HEK293T (cell line): ENCODE data around the gene ST6GAL1.

Source experiments
- ARNT ChIP-seq: fragments of 450-650 bp; IDR thresholded peaks from 2 replicates; pipeline ENCODE4 v1.6.1; 2017; ENCODE audit warnings: mild to moderate bottlenecking
- BHLHE40 ChIP-seq: fragments of 450-650 bp; IDR thresholded peaks from 2 replicates; pipeline ENCODE4 v1.6.1; 2016; ENCODE audit warnings: mild to moderate bottlenecking, moderate library complexity, borderline replicate concordance
- CTBP1 ChIP-seq: fragments of 450-650 bp; IDR thresholded peaks from 2 replicates; pipeline ENCODE4 v1.6.1; 2016; ENCODE audit warnings: borderline replicate concordance
- FOXA1 ChIP-seq: fragments of 450-650 bp; IDR thresholded peaks from 2 replicates; pipeline ENCODE4 v1.6.1; 2016; ENCODE audit warnings: mild to moderate bottlenecking
- FOXK2 ChIP-seq: fragments of 450-650 bp; IDR thresholded peaks from 2 replicates; pipeline ENCODE4 v1.6.1; 2016; ENCODE audit warnings: mild to moderate bottlenecking
- HDGF ChIP-seq: fragments of 450-650 bp; IDR thresholded peaks from 2 replicates; pipeline ENCODE4 v1.6.1; 2017; ENCODE audit warnings: antibody characterized with exemption, borderline replicate concordance
- L3MBTL2 ChIP-seq: fragments of 450-650 bp; conservative IDR thresholded peaks from 2 replicates; pipeline ENCODE4 v1.6.1; 2016; ENCODE audit warnings: mild to moderate bottlenecking
- NFRKB ChIP-seq: fragments of 450-650 bp; IDR thresholded peaks from 2 replicates; pipeline ENCODE4 v1.6.1; 2016; ENCODE audit warnings: mild to moderate bottlenecking, moderate library complexity
- SP1 ChIP-seq: fragments of 450-650 bp; IDR thresholded peaks from 2 replicates; pipeline ENCODE4 v1.6.1; 2017
- SUZ12 ChIP-seq: fragments of 450-650 bp; IDR thresholded peaks from 2 replicates; pipeline ENCODE4 v1.6.1; 2016; ENCODE audit warnings: mild to moderate bottlenecking
- TARDBP ChIP-seq: fragments of 450-650 bp; IDR thresholded peaks from 2 replicates; pipeline ENCODE4 v1.6.1; 2016
- ZNF384 ChIP-seq: fragments of 450-650 bp; IDR thresholded peaks from 2 replicates; pipeline ENCODE4 v1.6.1; 2016
- TF ChIP-seq, protein P1 (sequence below): fragments of 450-650 bp; IDR thresholded peaks from 2 replicates; pipeline ENCODE4 v1.6.1; 2016

GRCh38 chr3:187114511-187114910 lies 184.2 kb downstream of the ST6GAL1 start:
- TF ChIP-seq FOXK2, result no peak
- no peak for TF ChIP-seq SP1
- TF ChIP-seq TARDBP, result no peak
- TF ChIP-seq, protein P1, sequence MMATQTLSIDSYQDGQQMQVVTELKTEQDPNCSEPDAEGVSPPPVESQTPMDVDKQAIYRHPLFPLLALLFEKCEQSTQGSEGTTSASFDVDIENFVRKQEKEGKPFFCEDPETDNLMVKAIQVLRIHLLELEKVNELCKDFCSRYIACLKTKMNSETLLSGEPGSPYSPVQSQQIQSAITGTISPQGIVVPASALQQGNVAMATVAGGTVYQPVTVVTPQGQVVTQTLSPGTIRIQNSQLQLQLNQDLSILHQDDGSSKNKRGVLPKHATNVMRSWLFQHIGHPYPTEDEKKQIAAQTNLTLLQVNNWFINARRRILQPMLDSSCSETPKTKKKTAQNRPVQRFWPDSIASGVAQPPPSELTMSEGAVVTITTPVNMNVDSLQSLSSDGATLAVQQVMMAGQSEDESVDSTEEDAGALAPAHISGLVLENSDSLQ, result peak; percentile 21; the same call in 1 of the 2 replicates
- TF ChIP-seq L3MBTL2, result no peak
- TF ChIP-seq ARNT, result no peak
- no peak for TF ChIP-seq HDGF
- no peak for TF ChIP-seq SUZ12
- TF ChIP-seq ZNF384, result no peak
- TF ChIP-seq BHLHE40, result no peak
- no peak for TF ChIP-seq CTBP1
- TF ChIP-seq FOXA1, result no peak
- no peak for TF ChIP-seq NFRKB
